ENCODE data around the gene H1-8.

DNA sequence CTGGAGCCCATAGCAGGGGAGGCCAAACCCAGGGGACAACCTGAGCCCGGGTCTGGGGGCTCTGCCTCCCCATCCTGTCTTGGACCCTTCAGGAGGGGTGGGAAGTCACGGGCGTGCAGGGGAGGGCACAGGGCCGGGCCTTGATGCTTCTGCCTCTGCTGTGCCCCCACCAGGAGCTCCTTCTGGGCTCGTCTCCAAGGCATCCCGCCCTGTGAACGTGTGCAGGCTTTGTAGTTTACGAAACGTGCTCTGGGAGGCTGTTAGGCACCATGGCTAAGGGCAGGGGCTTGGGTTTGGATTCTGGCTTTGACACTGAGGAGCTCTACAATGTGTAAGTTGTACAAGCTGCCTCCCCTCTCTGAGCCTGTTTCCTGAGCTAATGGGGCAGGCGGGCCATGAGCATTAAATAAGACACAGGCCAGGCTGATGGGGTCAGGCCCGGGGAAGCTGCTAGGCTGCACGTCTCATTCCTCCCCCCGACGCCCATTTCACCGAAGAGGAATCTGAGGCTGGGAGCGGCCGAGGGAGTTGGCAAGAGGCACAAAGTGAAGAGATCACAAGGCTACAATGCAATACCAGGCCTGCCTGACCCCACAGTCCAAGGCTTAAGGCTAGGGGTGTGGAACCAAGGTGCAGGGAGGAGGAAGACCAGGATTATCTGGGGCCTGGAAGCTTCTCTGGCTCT is 43.9 kb downstream of the H1-8 start:
- TF ChIP-seq, protein P1, sequence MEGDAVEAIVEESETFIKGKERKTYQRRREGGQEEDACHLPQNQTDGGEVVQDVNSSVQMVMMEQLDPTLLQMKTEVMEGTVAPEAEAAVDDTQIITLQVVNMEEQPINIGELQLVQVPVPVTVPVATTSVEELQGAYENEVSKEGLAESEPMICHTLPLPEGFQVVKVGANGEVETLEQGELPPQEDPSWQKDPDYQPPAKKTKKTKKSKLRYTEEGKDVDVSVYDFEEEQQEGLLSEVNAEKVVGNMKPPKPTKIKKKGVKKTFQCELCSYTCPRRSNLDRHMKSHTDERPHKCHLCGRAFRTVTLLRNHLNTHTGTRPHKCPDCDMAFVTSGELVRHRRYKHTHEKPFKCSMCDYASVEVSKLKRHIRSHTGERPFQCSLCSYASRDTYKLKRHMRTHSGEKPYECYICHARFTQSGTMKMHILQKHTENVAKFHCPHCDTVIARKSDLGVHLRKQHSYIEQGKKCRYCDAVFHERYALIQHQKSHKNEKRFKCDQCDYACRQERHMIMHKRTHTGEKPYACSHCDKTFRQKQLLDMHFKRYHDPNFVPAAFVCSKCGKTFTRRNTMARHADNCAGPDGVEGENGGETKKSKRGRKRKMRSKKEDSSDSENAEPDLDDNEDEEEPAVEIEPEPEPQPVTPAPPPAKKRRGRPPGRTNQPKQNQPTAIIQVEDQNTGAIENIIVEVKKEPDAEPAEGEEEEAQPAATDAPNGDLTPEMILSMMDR (conservative IDR thresholded peaks at IDR 0.05), result no peak
- no peak for TF ChIP-seq EZH2 (IDR thresholded peaks at IDR 0.05; ENCODE audit: low read depth)
